ENCODE data around the gene CSRP1. TPM values are rescaled to one million over a fixed set of nuclear protein-coding genes. Genes with fewer than 3 reads are reported as not detected.
"Not testable (repeated sequence)": the region's sequence is repeated elsewhere in the genome, so short reads cannot be mapped to it uniquely, and the experiment has no call there.

Gene CSRP1
- polyA plus RNA-seq, 1 experiment = 957 TPM

- no peaks in the 10 kb centered on the region for H3K27me3 ChIP-seq (ENCODE audit: control insufficient read depth, insufficient read depth, low read length)
- ChIA-PET CTCF (interaction anchor here (1.5 to 5.2 kb wide), 2 partner anchors 8 to 38 kb away, joined by 4 to 34 read pairs; no protein-coding TSS in a partner anchor), POLR2A (no interaction called here)
- H3K36me3 ChIP-seq (ENCODE audit: control insufficient read depth, insufficient read depth, low read length) = no peaks in the 10 kb centered on the region
- TF ChIP-seq, protein P1, sequence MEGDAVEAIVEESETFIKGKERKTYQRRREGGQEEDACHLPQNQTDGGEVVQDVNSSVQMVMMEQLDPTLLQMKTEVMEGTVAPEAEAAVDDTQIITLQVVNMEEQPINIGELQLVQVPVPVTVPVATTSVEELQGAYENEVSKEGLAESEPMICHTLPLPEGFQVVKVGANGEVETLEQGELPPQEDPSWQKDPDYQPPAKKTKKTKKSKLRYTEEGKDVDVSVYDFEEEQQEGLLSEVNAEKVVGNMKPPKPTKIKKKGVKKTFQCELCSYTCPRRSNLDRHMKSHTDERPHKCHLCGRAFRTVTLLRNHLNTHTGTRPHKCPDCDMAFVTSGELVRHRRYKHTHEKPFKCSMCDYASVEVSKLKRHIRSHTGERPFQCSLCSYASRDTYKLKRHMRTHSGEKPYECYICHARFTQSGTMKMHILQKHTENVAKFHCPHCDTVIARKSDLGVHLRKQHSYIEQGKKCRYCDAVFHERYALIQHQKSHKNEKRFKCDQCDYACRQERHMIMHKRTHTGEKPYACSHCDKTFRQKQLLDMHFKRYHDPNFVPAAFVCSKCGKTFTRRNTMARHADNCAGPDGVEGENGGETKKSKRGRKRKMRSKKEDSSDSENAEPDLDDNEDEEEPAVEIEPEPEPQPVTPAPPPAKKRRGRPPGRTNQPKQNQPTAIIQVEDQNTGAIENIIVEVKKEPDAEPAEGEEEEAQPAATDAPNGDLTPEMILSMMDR (IDR thresholded peaks at IDR 0.05; ENCODE audit: insufficient read depth, low read depth, low read length) = no peak
- DNase-seq (ENCODE audit: low read depth) = no peak
- no peak overlapping the region for H3K4me3 ChIP-seq (ENCODE audit: low read depth, low read length)
Observed at GRCh38 chr1:201473296-201473695, 33.6 kb downstream of the CSRP1 start.

DNA sequence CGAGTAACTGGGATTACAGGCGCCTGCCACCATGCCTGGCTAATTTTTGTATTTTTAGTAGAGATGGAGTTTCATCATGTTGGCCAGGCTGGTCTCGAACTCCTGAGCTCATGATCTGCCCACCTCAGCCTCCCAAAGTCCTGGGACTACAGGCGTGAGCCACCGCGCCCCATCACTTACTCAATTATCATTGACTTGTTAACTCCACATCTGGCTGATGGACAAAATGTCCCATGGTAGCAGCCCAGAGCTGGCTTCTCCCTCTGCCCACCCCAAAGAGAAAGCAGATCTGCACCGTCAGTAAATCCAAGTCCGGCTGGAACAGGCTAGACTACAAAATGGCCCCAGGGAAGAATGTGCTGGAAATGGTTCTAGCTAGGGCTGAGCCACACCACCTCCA lies 34.6 kb downstream of the CSRP1 start:
- POLR2A ChIA-PET = interaction anchor here (0.7 kb wide), 1 partner anchor 136 kb away, joined by 7 read pairs; no protein-coding TSS in a partner anchor
- H3K36me3 ChIP-seq (ENCODE audit: control insufficient read depth, insufficient read depth, low read length); H3K27me3 ChIP-seq (ENCODE audit: control insufficient read depth, insufficient read depth, low read length); DNase-seq (ENCODE audit: low read depth); H3K4me3 ChIP-seq (ENCODE audit: low read depth, low read length): not testable (repeated sequence)
- CTCF ChIA-PET = interaction anchor here (1.2 to 5.2 kb wide), 4 partner anchors 9 to 41 kb away, joined by 3 to 34 read pairs (median 4); no protein-coding TSS in a partner anchor

DNA sequence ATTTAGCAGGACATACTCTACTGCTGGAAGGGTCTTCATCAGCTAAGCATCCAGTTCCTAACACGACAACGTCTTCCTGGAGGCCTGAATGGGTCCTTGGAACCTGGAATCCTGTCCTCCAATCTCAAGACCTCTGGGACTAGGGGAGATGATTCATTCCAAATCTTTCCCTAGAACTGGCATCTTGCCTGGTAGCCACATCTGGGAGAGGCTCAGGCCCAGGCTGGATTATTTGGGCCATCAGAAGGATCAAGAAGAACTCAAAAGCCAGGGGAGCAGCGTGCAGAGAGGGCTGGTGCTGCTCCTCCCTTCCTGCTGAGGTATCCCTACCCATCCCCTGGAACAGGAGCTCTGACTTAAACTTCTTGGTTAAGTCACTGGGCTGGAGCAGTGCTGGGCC lies 35.2 kb downstream of the CSRP1 start:
- no peak for DNase-seq (ENCODE audit: low read depth)
- ChIA-PET POLR2A (interaction anchor here (0.7 kb wide), 1 partner anchor 137 kb away, joined by 7 read pairs; no protein-coding TSS in a partner anchor), CTCF (interaction anchor here (1.2 to 5.2 kb wide), 5 partner anchors 10 to 42 kb away, joined by 3 to 34 read pairs (median 3); no protein-coding TSS in a partner anchor)
- no peaks in the 10 kb centered on the region for H3K36me3 ChIP-seq (ENCODE audit: control insufficient read depth, insufficient read depth, low read length)
- no peak overlapping the region for H3K4me3 ChIP-seq (ENCODE audit: low read depth, low read length)
- H3K27me3 ChIP-seq (ENCODE audit: control insufficient read depth, insufficient read depth, low read length) = no peaks in the 10 kb centered on the region
- TF ChIP-seq, protein P1 (IDR thresholded peaks at IDR 0.05; ENCODE audit: insufficient read depth, low read depth, low read length) = no peak

DNA sequence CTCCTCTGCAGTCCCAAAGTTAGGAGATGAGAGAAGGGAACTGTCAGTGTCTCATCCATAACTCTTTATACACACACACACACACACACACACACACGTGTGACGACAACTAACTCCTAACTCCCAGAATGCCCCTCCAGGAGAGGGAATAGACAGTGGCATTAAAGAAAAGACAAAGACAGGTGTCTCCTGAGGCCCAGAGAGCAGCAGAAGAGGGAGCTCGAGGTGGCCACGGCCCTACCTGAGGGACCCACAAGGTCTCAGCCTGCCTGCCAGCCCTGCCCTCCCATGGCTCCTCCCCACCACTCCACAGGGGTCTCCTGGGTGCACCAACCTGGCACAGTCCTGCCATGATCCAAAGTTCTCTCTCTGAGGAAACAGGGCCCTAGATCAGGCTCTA lies 36.3 kb downstream of the CSRP1 start:
- ChIA-PET POLR2A (no interaction called here), CTCF (interaction anchor here (1.2 to 5.2 kb wide), 4 partner anchors 11 to 43 kb away, joined by 3 to 34 read pairs (median 8); no protein-coding TSS in a partner anchor)
- TF ChIP-seq, protein P1 (IDR thresholded peaks at IDR 0.05; ENCODE audit: insufficient read depth, low read depth, low read length) = no peak
- peaks cover 4% of the 10 kb centered on the region for H3K36me3 ChIP-seq (ENCODE audit: control insufficient read depth, insufficient read depth, low read length)
- DNase-seq (ENCODE audit: low read depth) = no peak
- no peaks in the 10 kb centered on the region for H3K27me3 ChIP-seq (ENCODE audit: control insufficient read depth, insufficient read depth, low read length)
- no peak overlapping the region for H3K4me3 ChIP-seq (ENCODE audit: low read depth, low read length)

- Histone ChIP-seq H3K36me3 (ENCODE audit: control insufficient read depth, insufficient read depth, low read length) (peaks cover 11% of the 10 kb centered on the region), H3K27me3 (ENCODE audit: control insufficient read depth, insufficient read depth, low read length) (no peaks in the 10 kb centered on the region), H3K4me3 (ENCODE audit: low read depth, low read length) (peak overlapping the region; percentile 67)
- CTCF ChIA-PET = interaction anchor here (0.8 to 5.2 kb wide), 10 partner anchors 9 to 61 kb away, joined by 3 to 34 read pairs (median 6); no protein-coding TSS in a partner anchor
- POLR2A ChIA-PET = interaction anchor here (0.9 to 1.3 kb wide), 4 partner anchors 26 to 44 kb away, joined by 3 to 5 read pairs (median 4); no protein-coding TSS in a partner anchor
- DNase-seq (ENCODE audit: low read depth) = no peak
- TF ChIP-seq, protein P1 (IDR thresholded peaks at IDR 0.05; ENCODE audit: insufficient read depth, low read depth, low read length) = no peak
Observed at GRCh38 chr1:201469645-201470074, 37.3 kb downstream of the CSRP1 start.
